Prostate gland (tissue), 2 donors: ENCODE measurements around the gene CROCC. TPM values are rescaled to one million over a fixed set of nuclear protein-coding genes. Genes with fewer than 3 reads are reported as not detected.
"Not testable (repeated sequence)": the region's sequence is repeated elsewhere in the genome, so short reads cannot be mapped to it uniquely, and the experiment has no call there.

Experiments
- DNase-seq: peaks from one replicate; pipeline ENCODE4 v3.0.0-alpha.2; 2019; ENCODE audit warnings: low spot score
- H3K27ac ChIP-seq, 2 donors: fragments of 200-600 bp; sonication (generic); 2 replicates each; pipeline ENCODE4 v1.5.1; 2017 to 2019
- H3K27me3 ChIP-seq: fragments of 200-600 bp; sonication (generic); replicated peaks from 2 replicates; pipeline ENCODE4 v1.5.1; 2019; ENCODE audit not compliant: insufficient read depth
- H3K36me3 ChIP-seq, 2 donors: fragments of 200-600 bp; sonication (generic); 1 replicate in 1 of 2; 2 replicates in 1 of 2; pipeline versions ENCODE4 v1.5.1 to v1.8.1; 2017 to 2019
- H3K4me1 ChIP-seq: fragments of 200-600 bp; sonication (generic); replicated peaks from 2 replicates; pipeline ENCODE4 v1.5.1; 2019
- H3K4me3 ChIP-seq, 2 donors: fragments of 200-600 bp; sonication (generic); 2 replicates each; pipeline ENCODE4 v1.5.1; 2017 to 2019
- H3K9me3 ChIP-seq: fragments of 200-600 bp; sonication (generic); 2 replicates; pipeline ENCODE4 v1.5.1; 2017
- POLR2A ChIP-seq: fragments of 450-650 bp; IDR thresholded peaks from one replicate; pipeline ENCODE4 v1.6.1; 2016; ENCODE audit warnings: antibody characterized with exemption, mild to moderate bottlenecking
- POLR2AphosphoS5 ChIP-seq: sonication (generic); formaldehyde crosslinking; IDR thresholded peaks from one replicate; pipeline ENCODE4 v1.6.1; 2017; ENCODE audit warnings: antibody characterized with exemption
- WGBS: methylation state at CpG from one replicate; pipeline ENCODE4 v1.1.5; 2018; 5-methylcytosine and 5-hydroxymethylcytosine counted together
- intact Hi-C: fragments of 100-400 bp; cut with DNase I; formaldehyde crosslinking; loops from one replicate; pipeline ENCODE4 v1.14.2; 2022
- total RNA-seq, 2 donors: library from RNA; depleted of rRNA; stranded (reverse); fragments of >200 nt; gene quantifications; one replicate each; pipeline ENCODE4 v1.1.0, GENCODE V29; 2016
- TF ChIP-seq, protein P1 (sequence below), 4 experiments: fragments of 200-600 bp in 2 of 4; fragments of 450-650 bp in 2 of 4; sonication (generic) in 2 of 4; IDR thresholded peaks; 1 replicate in 3 of 4; 2 replicates in 1 of 4; pipeline ENCODE4 v1.5.1; 2016 to 2019; ENCODE audit warnings: antibody characterized with exemption in 4 of 4, mild to moderate bottlenecking in 2 of 4, moderate library complexity in 2 of 4

The CROCC gene
- total RNA-seq, 2 donors from 2014 or later, result 19.6 to 68.7 TPM

DNA sequence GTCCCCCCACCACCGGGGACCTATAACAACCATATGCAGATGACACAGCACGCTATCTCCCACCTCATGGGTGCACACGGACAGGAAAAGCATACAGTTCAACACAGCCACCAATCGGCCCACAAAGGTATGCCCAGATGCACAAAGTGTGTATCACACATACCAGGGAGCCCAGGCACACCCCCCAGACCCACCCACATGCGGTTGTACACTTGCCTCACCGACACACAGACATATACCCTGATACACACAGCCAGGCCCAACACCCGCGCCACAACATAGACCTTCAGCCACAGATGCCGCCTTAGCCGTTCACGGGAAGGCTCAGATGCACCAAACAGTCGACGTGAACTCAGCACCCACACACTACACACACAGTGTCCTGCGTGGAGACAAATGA is 5.5 kb downstream of the CROCC start:
- Histone ChIP-seq H3K27ac (no peak overlapping the region), H3K4me1 (no peaks in the 10 kb centered on the region), H3K9me3 (no peaks in the 10 kb centered on the region), H3K36me3 (no peaks in the 10 kb centered on the region), H3K4me3 (no peak overlapping the region), H3K27me3 (no peaks in the 10 kb centered on the region)
- TF ChIP-seq, protein P1, sequence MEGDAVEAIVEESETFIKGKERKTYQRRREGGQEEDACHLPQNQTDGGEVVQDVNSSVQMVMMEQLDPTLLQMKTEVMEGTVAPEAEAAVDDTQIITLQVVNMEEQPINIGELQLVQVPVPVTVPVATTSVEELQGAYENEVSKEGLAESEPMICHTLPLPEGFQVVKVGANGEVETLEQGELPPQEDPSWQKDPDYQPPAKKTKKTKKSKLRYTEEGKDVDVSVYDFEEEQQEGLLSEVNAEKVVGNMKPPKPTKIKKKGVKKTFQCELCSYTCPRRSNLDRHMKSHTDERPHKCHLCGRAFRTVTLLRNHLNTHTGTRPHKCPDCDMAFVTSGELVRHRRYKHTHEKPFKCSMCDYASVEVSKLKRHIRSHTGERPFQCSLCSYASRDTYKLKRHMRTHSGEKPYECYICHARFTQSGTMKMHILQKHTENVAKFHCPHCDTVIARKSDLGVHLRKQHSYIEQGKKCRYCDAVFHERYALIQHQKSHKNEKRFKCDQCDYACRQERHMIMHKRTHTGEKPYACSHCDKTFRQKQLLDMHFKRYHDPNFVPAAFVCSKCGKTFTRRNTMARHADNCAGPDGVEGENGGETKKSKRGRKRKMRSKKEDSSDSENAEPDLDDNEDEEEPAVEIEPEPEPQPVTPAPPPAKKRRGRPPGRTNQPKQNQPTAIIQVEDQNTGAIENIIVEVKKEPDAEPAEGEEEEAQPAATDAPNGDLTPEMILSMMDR (IDR thresholded peaks at IDR 0.05), result no peak
- TF ChIP-seq POLR2A (no peak), POLR2AphosphoS5 (no peak)
- WGBS, result 80% methylated on average over 14 of the region's 14 CpGs
- intact Hi-C loops, result no loop called here
- DNase-seq, result no peak

DNA sequence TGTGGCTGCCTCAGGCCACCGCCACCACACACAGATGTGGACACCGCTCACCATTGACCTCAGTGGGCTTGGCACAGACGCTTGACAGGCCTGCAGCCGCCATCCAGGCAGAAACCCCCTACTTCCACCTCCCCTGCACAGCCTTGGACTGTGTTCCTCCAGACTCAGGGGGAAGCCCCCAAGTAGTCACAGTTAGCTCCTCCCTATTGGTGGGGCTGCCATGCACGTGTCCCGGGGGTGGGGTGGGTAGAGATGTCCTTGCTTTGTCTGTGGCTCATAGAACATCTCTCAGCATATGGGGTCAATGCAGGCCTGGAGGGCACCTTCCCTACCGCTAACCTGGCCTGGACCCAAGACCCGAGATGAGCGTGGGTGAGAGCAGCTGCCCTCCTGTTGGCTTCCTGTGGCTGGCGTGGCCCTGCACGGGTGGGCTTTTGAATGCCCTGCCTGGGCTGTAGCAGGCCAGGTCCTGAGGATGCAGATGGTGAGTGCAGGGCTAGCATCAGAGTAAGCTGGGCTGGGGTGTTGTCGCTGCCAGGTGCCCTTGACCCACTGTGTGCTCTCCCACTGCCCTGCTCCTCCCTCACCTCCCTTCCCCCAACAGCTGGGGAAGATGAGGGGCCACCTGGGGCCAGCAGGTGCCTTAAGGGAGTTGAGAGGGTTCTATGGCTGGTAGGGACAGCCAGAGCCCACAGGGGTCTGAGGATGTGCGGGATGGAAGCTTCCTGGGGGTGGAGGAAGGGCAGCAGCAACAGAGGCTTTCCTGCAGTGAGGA is 6.2 kb downstream of the CROCC start:
- Histone ChIP-seq H3K9me3 (no peaks in the 10 kb centered on the region), H3K36me3 (no peaks in the 10 kb centered on the region), H3K27me3 (no peaks in the 10 kb centered on the region), H3K4me3 (no peak overlapping the region), H3K27ac (no peak overlapping the region), H3K4me1 (no peaks in the 10 kb centered on the region)
- intact Hi-C loops, result no loop called here
- WGBS, result 88% methylated on average over 13 of the region's 13 CpGs
- TF ChIP-seq, protein P1 (IDR thresholded peaks at IDR 0.05), result no peak
- TF ChIP-seq POLR2A (no peak), POLR2AphosphoS5 (no peak)
- DNase-seq, result no peak

DNA sequence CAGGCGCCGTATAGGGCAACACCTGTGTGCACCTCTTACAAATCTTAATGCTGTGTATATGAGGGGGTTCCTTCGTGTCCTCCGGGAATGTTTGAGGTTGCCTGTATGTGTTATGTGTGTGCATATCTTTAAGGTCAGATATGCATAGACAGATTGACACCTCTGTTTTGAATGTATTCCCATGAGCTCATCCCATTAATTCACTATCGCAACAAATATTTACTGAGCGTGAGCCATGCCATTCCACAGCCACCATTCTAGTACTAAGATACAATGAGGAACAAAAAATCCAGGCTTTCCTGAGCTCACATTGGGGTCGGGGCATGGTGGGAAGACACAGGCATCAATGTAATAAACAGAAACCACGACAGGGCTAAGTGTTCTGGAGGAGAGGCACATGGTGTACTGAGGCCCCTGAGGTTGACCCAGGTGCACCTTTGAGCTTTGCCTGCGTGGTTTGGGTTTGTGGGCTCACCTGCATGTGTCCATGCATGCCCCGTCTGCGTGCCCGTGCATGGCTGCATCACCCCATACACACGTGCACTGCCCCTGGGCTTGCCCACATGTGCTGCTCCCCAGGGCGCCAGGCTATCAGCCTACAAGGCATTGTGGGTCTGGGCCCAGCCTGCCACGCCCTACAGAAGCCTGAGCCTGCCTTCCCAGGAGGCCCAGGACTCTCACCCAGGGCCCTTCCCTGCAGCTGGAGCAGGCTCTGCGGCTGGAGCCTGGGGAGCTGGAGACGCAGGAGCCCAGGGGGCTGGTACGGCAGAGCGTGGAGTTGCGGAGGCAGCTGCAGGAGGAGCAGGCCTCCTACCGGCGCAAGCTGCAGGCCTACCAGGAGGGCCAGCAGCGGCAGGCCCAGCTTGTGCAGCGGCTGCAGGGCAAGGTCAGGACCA is 7.7 kb downstream of the CROCC start:
- H3K27me3 ChIP-seq, H3K36me3 ChIP-seq, intact Hi-C loops, H3K4me1 ChIP-seq, DNase-seq, H3K4me3 ChIP-seq, H3K9me3 ChIP-seq, H3K27ac ChIP-seq: not testable (repeated sequence)
- 79% methylated on average over 24 of the region's 24 CpGs for WGBS

DNA sequence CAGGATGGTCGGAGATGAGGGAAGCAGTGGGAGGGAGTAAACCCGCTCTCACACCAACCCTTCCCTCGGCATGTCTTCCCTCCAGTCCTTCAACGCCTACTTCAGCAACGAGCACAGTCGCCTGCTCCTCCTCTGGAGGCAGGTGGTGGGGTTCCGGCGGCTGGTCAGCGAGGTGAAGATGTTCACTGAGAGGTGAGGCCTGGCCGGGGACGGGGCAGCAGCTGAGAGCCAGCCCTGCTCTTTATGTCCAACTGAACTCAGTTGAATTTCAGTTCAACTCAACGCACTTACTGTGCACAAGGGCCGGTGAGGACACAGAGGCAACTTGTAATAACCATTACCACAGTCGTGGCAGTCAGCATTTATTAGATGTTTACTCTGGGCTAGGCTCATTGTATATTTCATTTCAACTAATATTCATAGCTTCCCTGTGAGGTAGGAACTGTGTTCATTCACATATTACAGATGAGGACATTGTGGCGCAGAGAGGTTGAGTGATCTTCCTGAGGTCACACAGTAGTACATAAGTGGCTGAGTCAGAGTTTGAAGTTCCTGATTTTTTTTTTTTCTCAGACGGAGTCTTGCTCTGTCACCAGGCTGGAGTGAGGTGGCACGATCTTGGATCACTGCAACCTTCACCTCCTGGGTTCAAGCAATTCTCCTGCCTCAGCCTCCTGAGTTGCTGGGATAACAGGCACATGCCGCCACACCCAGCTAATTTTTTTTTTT is 9.6 kb downstream of the CROCC start:
- H3K27me3 ChIP-seq, H3K9me3 ChIP-seq, H3K36me3 ChIP-seq, H3K27ac ChIP-seq, intact Hi-C loops, H3K4me3 ChIP-seq, H3K4me1 ChIP-seq, DNase-seq: not testable (repeated sequence)
- WGBS, result 83% methylated on average over 18 of the region's 18 CpGs

DNA sequence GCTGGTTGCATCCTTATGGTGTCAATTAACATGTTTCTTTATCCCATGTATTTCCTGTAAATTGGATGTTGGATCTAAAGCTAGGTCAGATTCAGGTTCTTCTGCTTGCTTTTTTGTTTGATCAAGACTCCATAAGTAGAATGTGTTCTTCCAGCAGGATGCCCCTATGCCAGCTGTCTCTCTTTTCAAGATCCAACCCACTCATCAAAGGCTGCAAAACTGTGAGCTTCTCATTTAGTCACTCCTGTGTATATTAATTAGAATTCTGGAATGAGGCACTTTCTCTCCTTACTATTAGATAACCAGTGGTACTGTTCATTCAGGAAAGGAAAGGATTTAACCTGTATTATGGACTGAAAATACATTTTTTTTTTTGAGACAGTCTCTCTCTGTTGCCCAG is 12.2 kb downstream of the CROCC start:
- H3K9me3 ChIP-seq, H3K4me3 ChIP-seq, H3K27me3 ChIP-seq, intact Hi-C loops, DNase-seq, H3K36me3 ChIP-seq, H3K4me1 ChIP-seq, H3K27ac ChIP-seq: not testable (repeated sequence)

DNA sequence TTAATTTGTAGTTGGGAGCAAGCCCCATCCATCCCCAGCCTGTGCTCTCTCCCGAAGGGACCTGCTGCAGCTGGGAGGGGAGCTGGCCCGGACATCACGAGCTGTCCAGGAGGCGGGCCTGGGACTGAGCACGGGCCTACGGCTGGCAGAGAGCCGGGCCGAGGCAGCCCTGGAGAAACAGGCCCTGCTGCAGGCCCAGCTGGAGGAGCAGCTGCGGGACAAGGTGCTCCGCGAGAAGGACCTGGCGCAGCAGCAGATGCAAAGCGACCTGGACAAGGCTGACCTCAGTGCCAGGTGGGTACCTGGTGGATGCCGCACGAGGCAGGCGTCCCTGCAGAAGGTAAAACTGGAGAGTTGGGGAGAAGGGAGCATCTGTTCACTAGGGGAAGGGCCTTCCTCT is 14.8 kb downstream of the CROCC start:
- H3K4me1 ChIP-seq, H3K27me3 ChIP-seq, H3K9me3 ChIP-seq, H3K4me3 ChIP-seq, intact Hi-C loops, H3K36me3 ChIP-seq, H3K27ac ChIP-seq, DNase-seq: not testable (repeated sequence)
- 84% methylated on average over 16 of the region's 16 CpGs for WGBS
